ENCODE results near the gene MACROD2.

- TF ChIP-seq CTCF (IDR thresholded peaks at IDR 0.05), result no peak
- no peak for TF ChIP-seq POLR2A (IDR thresholded peaks at IDR 0.05)
Measured at GRCh38 chr20:15485519-15485918, 1490.2 kb downstream of the MACROD2 start.
